HG02571 (cell line): ENCODE data around the gene RPS6KA1.
"Not testable (repeated sequence)": the region's sequence is repeated elsewhere in the genome, so short reads cannot be mapped to it uniquely, and the experiment has no call there.

Source experiments
- ATAC-seq: cut with Tn5 transposase; IDR thresholded peaks from one replicate; pipeline ENCODE4 v1.9.1; 2021; ENCODE audit warnings: mild to moderate bottlenecking, moderate library complexity; ENCODE audit not compliant: unreplicated experiment

The RPS6KA1 gene

DNA sequence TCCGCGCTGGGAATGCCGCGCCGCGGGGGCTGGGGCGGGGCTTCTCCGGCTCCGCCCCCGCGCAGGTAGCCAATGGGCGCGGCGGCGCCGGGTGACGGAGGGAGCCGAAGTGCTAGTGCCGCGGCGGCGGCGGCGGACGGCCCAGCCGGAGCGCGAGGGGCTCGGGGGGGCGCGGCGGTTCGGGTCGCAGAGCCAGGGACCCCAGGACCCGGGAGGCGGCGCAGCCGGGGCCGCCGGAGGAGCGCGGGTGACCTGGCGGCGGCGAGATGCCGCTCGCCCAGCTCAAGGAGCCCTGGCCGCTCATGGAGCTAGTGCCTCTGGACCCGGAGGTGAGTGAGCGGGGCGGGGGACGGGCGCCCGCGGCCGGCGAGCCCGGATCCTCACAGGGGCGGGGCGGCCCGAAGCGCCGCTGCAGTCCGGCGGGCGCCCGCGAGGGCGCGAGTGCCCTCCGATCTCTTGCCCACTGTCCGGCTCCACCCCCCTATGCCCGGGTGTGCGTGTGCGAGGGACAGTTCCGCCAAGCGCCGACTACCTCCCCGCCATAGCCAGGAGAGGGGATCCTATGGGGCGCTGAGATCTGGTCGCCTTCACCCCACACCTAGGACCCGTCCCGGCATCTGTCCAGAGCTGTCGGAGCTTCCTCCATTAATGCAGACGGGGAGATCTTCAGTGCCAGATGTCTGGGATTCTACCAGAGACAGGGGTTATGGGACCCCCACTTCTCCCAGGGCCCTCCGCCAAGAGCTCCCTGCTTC is at the start of gene RPS6KA1:
Gene RPS6KA1 (plus strand): TSS at position 107 of the 755 bp plus-strand sequence. CDS start 160 bp downstream, at position 267.
- ATAC-seq, result peak; percentile 75

- no peak for ATAC-seq
These were observed 46.6 kb upstream of the RPS6KA1 start for GRCh38 chr1:26482921-26483320.

DNA sequence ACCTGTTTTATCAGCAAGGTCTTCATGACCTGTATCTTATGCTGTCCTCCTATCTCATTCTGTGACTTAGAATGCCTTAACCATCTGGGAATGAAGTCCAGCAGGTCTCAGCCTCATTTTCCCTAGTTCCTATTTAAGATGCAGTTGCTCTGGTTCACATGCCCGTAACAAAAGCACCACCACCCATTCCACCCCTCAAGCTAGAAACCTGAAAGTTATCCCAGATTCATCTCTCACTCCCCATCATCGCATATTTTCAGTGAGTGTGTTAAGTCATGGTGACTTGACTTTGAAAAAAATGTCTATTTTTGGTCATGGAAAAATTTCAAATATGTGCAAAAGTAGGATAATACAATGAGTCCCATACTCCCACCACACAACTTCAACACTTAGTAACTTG is 45.6 kb upstream of the RPS6KA1 start:
- no peak for ATAC-seq

DNA sequence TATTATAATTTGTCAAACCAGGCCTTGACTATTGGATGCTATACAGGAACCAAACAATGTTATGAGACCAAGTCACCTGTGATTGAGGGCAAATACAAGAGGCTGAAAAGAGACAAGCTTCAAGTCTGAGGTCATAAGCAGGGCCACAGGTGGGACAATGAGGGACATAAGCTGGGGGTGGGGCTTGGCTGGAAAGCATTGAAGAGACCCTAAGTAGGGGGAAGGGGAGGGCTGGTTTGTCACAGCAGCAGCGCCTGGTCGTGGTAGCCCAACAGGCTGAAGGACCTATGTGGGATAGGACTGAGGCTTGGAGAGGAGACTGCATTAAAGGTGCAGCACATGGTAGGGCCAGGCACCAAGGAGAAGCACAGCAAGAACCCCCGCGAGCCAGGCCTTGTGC is 39.4 kb upstream of the RPS6KA1 start:
- no peak for ATAC-seq

DNA sequence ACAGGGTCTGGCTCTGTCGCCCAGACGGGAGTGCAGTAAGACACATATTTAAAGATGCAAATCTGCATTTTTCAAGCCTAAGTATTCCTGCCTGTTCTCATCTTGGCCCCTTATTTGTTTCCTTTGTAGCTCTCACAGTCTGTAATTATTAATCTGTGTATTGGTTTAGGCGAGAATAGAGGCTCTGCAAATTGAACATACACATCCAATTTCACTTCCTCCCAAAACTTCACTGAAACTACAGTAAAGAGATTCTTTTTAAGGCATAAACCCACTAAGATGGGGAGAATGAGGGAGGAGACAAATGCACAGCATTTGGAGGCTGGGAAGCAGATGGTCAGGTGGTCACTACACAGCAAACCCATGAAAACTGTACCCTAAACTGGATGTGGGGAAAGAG is 36.3 kb upstream of the RPS6KA1 start:
- ATAC-seq, result no peak

- ATAC-seq, result no peak
These were observed 35.6 kb upstream of the RPS6KA1 start for GRCh38 chr1:26493938-26494337.

- no peak for ATAC-seq
These were observed 32.7 kb upstream of the RPS6KA1 start for GRCh38 chr1:26496861-26497260.

- ATAC-seq, result no peak
These were observed 30.7 kb upstream of the RPS6KA1 start for GRCh38 chr1:26498894-26499293.

- ATAC-seq, result peak; percentile 66
These were observed 28.9 kb upstream of the RPS6KA1 start for GRCh38 chr1:26500488-26501175.

DNA sequence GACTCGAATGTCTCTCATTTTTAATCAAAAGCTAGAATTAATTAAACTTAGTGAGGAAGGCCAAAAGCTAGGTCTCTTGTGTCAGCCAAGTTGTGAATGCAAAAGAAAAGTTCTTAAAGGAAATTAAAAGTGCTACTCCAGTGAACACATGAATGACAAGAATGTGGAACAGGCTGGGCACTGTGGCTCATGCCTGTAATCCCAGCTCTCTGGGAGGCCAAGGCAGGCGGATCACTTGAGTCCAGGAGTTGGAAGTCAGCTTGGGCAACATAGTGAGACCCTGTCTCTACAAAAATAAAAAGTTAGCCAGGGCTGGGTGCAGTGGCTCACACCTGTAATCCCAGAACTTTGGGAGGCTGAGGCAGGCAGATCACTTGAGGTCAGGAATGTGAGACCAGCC is 18.9 kb upstream of the RPS6KA1 start:
- not testable (repeated sequence) for ATAC-seq

DNA sequence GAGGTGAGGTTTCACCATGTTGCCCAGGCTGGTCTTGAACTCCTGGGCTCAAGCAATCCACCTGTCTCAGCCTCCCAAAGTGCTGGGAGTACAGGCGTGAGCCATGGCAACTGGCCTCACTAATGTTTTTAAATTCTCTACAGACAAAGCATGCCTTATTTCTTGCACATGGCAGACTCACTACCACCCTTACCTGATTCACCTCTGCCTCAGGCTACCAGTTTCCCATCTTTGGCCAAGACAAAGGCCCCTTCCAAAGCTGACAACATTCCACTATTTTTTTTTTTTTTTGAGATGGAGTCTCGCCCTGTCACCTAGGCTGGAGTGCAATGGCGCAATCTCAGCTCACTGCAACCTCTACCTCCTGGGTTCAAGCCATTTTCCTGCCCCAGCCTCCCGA is 13.7 kb upstream of the RPS6KA1 start:
- ATAC-seq, result not testable (repeated sequence)

- ATAC-seq, result no peak
These were observed 12.4 kb upstream of the RPS6KA1 start for GRCh38 chr1:26516987-26517765.

DNA sequence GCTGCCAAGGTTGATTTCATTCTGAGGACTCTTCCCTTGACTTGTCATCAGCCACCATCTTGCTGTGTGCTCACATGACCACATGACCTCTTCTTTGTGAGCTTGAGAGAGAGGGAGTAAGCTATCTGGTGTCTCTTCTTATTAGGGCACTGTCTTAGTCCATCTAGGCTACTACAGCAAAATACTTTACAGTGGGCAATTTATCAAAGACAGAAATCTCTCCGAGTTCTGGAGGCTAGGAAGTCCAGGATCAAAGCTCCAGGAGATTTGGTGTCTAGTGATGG is 11.9 kb upstream of the RPS6KA1 start:
- ATAC-seq, result no peak

DNA sequence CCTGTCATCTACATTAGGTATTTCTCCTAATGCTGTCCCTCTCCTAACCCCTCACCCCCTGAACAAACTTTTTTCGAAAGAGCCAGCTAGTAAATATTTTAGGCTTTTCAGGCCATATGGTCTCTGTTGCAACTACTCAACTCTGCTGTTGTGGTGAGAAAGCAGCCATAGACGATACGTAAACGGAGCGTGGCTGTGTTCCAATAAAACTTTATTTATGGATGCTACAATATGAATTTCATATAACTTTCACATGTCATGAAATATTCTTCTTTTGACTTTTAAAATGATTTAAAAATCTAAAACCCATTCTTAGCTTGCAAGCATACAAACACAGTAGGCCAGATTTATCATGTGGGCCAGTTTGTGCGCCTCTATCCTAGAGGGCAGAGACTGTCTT is 11.2 kb upstream of the RPS6KA1 start:
- ATAC-seq, result no peak

DNA sequence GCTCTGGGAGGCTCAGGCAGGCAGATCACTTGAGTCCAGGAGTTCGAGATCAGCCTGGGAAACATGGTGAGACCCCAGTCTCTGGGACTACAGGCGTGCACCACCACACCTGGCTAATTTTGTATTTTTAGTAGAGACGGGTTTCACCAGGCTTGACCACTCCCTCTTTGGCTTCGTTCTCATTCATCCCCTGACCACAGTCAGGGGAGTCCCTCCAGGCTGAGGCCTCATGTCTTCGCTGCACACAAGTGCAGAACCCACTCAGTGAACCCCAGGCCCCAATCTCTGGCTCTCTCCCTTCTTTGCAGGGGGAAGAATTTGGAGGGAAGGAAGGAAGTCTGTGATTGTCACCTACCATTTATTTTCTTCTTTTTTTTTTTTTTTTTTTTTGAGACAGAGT is 9.2 kb upstream of the RPS6KA1 start:
- no peak for ATAC-seq

- ATAC-seq, result no peak
These were observed 7.9 kb upstream of the RPS6KA1 start for GRCh38 chr1:26521669-26522030.

GRCh38 chr1:26522073-26522472 is 7.5 kb upstream of the RPS6KA1 start:
- no peak for ATAC-seq

DNA sequence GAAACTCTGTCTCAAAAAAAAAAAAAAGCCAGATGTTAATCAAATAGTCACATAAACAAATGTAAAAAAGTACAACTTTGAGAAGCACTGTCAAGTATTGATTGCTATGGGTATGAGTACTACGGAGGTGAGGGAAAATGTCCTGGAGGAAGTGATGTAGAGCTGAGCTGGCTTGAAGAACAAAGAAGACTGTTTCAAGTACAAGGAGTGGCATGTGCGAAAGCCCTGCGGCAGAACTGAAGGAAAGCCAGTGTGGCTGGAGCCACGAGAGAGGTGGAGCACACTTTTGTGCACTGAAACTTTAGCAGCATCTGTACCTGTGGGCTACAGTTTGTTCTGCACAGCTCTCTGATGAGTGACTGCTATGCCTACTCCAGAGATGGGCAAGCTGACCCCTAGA is 5.4 kb upstream of the RPS6KA1 start:
- no peak for ATAC-seq

DNA sequence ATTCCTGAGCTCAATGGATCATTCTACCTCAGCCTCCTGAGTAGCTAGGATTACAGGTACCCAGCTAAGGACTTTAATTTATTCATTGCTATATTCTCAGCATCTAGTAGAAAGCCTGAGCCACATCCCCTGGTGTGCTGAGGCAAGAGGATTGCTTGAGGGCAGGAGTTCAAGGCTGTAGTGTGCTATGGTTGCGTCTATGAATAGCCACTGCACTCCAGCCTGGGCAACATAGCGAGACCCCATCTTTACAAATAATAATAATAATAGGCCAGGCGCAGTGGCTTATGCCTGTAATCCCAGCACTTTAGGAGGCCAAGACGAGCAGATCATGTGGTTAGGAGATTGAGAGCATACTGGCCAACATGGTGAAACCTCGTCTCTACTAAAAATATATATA is 3.3 kb upstream of the RPS6KA1 start:
- no peak for ATAC-seq

- ATAC-seq, result no peak
These were observed 231 bp upstream of the RPS6KA1 start for GRCh38 chr1:26529405-26529654.

DNA sequence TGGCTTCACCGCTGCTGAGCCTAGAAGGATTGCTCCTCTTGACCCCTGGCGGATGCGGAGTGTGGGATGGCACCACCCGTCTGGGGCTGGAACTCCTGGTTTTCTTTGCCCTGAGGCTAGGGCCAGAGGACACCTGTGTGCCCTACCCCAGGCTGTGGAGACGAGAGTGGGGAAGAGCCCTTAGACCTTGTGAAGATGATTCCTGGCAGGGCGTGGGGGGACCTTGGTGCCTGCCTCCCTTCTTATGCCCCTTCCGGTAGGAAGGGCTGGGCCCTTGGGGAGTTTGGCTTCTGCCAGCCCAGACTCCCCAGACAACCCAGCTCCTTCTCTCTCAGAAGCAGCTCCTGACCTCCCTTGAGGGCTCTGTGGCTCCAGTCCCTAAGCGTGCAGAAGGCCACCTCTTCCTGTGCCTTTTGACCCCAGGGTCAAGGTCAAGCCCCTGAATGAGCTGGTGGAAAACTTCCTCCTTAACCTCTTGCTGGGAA is 891 bp downstream of the RPS6KA1 start:
- no peak for ATAC-seq

DNA sequence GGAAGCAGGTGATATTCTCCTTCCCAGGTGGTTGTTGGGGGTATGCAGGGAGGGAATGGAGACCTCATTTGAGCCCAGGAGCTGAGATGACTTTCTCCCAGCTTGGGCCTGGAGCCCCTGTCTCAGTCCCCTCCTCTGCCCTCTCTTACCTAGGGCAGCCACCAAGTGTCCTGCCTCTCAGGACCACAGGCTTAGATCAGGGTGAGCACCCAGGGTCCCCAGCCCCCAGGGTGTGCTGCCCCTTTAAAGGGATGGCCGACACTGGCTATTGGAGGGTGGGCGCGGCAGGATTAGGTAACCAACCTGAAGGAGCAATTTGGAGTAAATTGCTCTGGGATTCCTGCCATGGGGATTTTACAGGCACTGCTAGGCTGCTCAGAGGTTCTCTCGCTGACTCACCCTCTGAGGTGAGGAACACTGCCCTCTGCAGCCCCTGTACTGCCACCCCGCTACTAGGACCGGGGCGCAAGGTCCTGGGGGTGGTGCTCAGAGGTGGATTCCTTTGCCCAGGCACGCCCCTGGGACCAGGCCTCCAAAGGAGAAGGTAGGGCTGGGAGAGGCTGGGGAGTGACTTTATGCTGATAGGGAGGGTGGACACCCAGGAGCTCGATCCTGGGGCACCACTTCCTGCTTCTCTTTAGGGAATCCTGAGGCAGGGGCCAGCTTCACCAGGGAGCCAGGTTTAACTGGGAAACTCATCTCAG is 1.5 kb downstream of the RPS6KA1 start:
- ATAC-seq, result no peak
